ENCODE data around the gene WIPF1.

DNA sequence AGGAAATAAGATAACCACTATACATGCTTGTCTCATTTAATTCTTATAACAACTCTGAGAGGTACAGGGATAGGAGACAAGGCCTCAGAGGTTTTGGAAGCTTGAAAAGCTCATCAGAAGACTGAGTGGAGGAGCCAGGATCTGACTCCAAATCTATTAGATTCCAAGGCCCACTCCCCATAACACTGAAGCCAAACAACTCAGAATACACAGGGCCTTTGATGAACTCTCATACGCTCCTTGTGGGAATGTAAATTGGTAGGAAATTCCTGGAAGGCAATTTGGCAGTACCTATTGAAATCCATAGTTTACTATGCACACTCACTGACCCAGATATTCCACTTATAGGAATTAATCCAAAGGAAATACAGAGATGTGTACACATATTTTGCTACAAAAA lies 27.9 kb downstream of the WIPF1 start:
- TF ChIP-seq EZH2phosphoT487 (IDR thresholded peaks at IDR 0.05; ENCODE audit: borderline replicate concordance, low read length), result no peak
- TF ChIP-seq, protein P1, sequence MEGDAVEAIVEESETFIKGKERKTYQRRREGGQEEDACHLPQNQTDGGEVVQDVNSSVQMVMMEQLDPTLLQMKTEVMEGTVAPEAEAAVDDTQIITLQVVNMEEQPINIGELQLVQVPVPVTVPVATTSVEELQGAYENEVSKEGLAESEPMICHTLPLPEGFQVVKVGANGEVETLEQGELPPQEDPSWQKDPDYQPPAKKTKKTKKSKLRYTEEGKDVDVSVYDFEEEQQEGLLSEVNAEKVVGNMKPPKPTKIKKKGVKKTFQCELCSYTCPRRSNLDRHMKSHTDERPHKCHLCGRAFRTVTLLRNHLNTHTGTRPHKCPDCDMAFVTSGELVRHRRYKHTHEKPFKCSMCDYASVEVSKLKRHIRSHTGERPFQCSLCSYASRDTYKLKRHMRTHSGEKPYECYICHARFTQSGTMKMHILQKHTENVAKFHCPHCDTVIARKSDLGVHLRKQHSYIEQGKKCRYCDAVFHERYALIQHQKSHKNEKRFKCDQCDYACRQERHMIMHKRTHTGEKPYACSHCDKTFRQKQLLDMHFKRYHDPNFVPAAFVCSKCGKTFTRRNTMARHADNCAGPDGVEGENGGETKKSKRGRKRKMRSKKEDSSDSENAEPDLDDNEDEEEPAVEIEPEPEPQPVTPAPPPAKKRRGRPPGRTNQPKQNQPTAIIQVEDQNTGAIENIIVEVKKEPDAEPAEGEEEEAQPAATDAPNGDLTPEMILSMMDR (IDR thresholded peaks at IDR 0.05; ENCODE audit: low read depth, low read length, poor library complexity, severe bottlenecking), result no peak
